Activated CD4-positive, alpha-beta T cell treated with anti-CD3 and anti-CD28 coated beads, Interleukin-2, Interleukin-6, amounts not matched to agents 100 ng/mL and 50 ng/mL, durations not matched to agents 16 hours and 8 hours (primary cell): ENCODE results near the gene NEK2.
"Not testable (repeated sequence)": the region's sequence is repeated elsewhere in the genome, so short reads cannot be mapped to it uniquely, and the experiment has no call there.

Source experiments
- DNase-seq: peaks from one replicate; pipeline ENCODE4 v3.0.0-alpha.2; 2020

The NEK2 gene

DNA sequence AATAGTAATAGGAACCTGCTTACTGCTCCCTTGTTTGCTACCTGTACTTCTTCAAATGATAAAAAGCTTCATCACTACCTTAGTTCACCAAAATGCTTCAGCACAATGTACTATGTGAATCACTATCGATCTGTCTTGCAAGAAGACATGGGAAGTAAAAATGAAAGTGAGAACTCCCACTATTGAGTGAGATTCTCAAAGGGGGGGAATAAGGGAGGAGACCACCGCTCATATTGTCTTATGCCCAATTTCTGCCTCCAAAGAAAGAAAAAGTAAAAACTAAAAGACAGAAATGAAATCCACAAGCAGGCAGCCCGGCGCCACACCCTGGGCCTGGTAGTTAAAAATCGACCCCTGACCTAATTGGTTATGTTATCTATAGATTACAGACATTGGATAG, 18.5 kb upstream of the NEK2 start:
- DNase-seq, result not testable (repeated sequence)

DNA sequence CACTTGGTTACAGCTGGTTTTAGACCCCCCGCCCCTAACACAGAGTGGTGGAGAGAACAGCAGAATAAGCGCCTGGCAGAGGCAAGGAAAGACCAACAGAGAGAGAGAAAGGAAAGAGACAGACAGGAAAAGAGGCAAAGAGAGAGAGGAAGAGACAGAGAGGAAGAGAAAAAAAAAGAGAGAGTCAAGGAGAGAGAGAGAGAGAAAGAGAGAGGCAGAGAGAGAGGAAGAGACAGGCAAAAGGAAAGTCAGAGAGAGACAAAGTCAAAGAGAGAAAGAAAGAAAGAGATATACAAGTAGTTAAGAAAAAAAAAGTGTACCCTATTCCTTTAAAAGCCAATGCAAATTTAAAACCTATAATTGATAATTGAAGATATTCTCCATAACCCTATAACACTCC, 13.0 kb upstream of the NEK2 start:
- no peak for DNase-seq

DNA sequence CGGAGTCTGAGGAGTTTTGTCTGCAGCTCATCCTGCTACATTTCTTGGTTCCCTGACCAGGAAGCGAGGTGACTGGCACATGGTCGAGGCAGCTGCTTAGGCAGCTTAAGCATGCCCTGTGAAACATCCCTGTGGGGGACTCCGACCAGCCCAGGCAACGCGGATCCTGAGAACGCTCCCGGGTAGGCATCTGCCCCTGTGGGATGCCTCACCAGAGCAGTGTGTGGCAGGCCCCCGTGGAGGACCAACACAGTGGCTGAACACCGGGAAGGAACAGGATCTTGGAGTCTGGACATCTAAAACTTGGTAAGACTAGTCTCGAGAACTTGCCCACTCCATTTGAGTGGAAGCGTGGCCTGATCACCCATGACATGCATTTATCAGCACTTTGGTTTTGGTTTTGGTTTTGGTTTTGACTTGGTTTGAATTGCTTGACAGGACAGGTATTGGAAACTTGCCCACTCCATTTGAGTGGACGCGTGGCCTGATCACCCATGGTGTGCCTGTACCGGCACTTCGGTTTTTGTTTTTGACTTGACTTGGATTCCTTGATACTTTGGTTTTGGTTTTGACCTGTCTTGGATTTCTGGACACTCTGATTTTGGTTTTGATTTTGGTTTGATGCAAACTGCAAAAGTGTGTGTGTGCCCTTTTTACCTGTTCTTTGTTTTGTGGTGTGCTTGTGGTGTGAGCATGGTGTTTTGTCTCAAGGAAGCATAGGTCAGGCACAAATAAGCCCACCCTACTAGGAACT, 12.2 kb upstream of the NEK2 start:
- peak; percentile 16 for DNase-seq

DNA sequence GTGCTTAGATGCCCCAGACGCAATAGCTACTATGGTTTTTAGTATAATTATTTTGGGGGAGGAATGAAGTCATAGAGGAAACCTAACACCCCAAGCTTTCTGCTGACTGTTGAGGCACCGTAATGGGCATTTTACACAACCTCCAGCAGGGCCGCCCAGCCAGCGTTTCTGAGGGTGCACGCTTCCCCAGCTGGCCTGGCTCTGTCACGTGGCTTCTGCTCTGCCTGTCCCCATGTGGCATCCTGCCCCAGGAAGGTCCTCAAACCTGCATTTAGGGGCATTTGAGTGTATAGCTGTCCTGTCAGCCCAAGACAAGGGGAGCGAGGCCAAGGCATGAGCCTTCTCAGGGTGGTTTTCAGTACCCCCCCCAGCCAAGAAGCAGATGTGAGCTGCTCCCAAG, 10.4 kb upstream of the NEK2 start:
- no peak for DNase-seq

DNA sequence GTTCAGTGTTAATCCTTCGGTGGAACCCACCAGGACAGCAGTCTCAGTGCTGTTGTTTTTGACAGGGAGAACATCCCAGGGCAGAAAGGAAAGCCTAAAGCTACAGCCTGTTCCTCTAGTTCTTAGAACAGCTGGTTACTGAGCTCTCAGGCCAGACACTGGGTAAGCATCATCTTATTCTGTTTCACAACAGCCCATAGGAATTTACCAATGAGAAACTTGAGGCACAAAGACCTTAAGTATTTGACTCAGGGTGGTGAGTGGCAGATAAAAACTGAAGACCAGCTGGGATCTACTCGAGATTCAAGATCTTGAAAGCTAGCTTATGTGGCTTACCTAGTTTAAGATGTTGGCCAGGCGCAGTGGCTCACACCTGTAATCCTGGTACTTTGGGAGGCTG, 9.4 kb upstream of the NEK2 start:
- no peak for DNase-seq

DNA sequence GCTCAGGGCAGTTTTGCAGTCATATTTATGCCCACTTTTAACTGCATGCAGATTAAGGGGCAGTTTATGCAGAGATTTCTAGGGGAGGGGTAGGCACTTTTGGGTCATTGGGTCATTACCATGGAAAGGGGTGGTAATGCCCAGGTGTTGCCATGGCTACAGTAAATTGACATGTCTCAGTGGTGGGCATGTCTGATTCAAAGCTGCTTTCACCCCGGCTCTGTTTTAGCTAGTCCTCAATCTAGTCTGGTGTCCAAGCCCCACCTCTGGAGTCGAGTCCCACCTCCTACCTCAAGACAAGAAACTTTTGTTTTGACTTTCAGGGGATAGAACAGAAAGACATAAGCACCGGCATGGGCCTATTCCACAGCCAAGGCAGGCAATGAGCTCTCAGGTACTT, 8.9 kb upstream of the NEK2 start:
- no peak for DNase-seq

DNA sequence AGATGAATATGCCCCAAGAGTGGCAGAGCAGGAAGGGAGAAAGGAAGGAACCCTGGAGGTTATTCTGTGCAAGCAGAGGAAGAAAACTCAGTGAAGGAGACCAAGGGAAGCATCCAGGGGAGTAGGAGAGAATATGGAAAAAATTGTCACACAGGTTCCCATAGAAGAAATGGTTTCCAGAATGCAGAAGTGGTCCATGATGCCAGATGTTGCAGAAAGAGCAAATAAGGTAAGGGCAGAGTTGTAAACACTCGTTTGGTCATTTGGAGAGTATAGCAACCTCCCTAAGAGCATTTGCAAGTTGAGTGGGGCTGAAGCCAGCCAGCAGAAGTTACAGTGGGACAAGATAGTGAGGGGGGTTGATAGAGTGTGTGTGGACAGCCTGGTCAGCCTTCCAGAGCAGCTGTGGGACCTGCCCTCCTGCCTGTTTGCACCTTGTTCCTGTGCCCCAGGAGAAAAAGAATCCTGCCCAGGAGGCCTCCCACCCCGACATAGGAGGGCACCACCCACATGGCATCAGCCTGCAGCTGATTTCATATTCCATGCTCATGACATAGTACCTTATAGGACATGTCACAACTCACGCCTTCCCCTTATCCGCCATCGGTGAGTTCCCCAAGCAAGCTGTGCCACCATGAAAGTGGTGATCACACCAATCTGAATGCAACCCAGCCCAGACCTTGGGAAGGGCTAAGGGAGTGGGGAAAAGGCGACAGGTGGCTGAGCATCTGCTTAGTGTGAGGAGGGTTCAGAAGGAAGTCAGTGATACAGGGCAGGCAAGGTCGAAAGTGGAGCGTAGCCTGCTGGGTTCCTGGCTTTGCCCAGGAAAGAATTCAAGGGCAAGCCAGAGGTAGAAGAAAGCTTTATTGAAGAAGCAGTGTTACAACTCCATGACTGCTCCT, 8.2 kb upstream of the NEK2 start:
- no peak for DNase-seq

DNA sequence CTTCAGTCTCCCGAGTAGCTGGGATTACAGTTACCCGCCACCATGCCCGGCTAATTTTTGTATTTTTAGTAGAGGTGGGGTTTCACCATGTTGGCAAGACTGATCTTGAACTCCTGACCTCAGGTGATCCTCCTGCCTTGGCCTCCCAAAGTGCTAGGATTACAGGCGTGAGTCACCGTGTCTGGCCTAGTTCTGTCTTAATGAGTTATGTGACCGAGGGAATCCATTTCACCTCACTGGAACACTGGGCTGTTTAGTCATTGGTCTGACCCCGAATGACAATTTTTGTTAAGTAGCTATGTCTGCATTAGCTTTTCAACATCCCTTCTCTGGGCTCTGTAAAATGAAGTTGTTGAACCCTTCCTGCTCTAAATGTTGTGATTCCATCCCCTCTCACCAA, 6.8 kb upstream of the NEK2 start:
- DNase-seq, result not testable (repeated sequence)

DNA sequence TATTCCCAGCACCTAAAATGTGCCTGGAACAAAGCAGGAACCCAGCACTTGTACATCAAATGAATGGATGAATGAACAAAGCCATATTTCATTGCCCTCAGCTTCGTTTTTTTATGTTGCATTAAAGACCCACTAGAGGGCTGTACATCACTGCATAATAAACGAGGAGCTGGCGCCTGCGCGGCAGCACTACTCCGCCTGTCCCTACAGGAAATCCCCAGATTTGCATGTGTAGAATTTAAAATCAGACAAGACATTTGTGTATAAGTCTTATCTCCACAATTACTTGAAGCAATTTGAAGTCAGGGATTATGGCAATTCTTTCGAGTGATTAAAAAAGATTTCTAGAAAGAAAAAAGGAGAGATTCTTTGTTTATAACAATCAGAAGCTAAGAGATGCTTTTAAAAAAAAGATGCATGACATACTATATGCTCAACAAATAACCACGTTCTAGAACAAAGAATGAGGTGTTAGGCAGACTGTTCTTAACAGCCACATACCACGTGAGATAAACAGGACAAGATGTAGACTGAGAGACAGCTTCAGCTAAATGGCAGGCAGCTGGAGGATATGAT, 5.4 kb upstream of the NEK2 start:
- peak; percentile 86 for DNase-seq

DNA sequence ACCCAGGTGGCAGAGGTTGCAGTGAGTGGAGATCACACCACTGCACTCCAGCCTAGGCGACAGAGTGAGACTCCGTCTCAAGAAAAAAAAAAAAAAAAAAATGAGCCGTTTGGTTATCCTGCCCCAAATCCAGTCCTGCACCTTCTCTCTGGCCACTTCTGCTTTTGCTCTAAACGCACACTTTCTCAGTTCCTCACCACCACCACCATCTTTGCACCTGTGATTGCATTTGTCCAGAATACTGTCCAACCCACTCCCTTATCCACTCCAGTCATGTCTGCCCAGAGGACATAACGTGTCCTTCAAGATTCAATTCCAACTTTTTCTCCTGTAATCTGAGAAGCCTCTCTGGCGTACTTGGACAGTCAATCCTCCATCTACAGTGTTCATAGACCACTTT, 2.2 kb upstream of the NEK2 start:
- DNase-seq, result no peak

DNA sequence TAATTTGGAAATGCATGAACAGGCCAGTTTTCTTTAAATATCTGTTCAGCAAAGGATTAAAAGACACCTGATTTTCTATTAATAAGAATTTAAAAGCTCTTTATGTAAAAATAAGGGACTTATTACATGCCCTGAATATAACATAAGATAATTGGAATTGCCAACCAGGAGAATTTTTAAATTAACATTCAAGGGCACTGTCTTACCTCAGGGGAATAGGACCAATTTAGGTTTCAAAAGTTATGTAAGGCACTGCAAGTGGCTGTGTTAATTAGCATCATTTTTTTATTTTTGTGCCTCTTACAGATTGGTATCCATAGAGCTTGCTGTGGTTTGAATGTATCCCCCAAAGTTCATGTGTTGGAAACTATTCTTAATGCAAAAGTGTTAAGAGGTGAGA, 1.3 kb upstream of the NEK2 start:
- DNase-seq, result no peak

DNA sequence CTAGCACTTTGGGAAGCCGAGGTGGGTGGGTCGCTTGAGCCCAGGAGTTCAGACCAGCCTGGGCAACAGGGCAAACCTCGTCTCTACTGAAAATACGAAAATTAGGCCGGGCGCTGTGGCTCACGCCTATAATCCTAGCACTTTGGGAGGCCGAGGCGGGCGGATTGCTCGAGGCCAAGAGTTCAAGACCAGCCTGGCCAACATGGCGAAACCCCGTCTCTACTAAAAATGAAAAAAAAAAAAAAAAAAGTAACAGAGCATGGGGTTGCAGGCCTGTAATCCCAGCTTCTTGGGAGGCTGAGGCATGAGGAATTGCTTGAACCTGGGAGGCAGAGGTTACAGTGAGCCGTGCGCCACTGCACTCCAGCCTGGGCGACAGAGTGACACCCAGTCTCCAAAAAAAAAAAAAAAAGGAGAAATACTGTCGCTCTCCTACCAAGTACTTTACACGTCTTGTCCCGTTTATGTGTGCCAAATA, 724 bp upstream of the NEK2 start:
- no peak for DNase-seq

DNA sequence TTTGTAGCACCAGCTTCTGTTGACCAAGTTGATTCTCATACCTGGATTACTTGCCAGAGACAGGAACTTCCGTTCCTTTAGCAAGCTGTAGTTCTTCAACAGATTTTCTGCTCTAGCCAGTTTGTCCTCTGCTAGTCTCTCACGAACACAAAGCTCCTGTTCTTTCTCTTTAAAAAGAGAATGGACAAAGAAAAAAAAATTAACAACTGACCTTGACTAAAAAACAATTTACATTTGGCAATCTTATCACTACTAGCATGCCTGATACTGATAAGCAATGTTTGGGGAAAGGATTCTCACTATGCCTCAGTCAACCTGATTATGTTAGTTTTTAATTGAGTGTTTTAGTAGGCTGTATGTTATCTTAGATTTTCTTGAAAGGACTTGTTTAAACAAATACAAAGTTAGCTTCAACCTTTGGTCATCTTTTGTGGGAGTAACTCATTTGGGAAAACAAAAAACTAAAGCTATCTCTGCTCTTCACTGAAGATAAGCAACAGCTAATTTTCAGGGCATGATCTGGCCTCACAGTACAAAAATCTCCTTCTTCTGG, 8.3 kb downstream of the NEK2 start:
- no peak for DNase-seq

DNA sequence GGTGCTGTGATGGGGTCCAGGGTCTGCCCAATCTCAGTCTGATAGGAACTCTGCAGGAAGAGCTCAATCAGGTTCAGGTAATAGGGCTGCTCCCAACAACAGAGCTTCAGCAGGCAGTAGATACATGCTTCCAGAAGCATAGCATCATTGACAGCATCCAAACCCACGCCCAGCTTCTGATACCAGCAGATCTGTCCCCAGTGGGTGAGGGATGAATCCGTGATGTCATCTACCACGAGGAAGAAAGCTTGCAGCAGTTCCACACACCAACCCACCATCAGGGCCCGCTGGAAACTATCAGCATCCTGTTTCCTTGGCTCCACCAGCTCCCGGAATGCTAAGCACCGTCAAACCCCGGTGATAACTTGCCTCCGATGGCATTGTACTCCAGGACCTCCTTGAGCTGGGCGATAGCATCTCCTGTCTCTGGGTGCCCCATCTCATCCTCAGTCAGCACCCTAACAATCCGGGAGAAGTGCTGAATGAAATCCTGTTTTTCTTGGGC, 14.7 kb downstream of the NEK2 start:
- DNase-seq, result no peak

DNA sequence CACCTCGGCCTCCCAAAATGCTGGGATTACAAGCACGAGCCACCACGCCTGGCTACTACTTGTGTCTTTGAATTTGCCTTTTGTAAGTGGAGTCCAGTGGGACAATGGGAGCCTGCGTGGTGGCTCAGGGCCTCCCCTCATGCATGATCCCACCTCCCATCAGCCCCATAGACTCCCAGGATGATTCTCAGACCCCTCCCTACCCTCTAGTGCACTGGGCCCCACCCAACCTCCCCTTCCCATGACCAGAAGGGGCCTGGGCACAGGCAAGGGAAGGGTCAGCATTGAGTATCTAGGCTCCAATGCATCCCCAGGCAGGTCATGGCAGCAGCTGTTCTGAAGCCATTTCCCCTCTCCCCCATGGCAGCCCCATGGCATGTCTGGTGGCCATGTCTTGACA, 18.7 kb downstream of the NEK2 start:
- DNase-seq, result no peak

DNA sequence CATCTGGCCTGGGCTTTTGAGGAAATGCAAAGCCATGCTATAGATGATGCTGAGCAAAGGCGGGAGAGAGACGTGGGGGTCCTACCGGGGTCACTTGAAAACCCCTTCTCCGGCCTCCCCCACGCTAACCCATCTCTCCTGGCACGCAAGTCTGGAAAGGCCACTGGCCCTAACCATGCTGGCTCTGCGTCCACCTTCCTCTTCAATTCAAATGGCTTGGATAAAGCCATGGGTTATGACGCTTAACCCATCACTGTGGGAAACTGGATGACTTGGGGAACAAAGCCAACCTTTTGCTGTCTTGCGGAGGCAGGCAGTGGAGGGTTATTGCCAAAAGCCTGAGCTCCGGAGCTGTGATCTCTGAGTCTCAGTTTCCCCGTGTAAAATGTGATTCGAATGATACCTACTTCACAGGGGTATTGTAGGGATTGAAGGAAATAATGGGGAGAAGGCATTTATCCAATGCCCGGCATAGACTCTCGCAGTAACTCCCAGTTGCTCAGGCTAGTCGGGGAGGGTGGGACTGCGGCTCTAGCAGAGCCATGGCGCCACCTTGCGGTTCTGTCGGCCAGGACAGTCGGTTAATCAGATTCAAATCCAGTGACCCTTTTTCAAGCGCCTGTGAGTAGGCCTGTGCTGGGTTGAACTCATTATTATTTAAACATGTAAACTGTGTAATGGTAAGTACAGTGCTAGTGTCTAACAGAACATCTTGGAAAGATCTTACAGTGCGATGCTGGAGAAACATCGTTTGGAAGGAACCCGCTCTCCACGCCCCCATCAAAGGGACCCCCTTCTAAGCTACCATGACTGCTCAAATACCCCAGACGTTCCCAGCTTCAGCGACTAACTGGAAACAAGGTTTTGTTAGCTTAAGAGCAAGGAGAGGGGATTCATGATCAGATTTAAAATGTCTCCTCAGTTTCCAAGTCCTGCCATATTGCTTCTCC, 20.3 kb downstream of the NEK2 start:
- DNase-seq, result peak; percentile 86

DNA sequence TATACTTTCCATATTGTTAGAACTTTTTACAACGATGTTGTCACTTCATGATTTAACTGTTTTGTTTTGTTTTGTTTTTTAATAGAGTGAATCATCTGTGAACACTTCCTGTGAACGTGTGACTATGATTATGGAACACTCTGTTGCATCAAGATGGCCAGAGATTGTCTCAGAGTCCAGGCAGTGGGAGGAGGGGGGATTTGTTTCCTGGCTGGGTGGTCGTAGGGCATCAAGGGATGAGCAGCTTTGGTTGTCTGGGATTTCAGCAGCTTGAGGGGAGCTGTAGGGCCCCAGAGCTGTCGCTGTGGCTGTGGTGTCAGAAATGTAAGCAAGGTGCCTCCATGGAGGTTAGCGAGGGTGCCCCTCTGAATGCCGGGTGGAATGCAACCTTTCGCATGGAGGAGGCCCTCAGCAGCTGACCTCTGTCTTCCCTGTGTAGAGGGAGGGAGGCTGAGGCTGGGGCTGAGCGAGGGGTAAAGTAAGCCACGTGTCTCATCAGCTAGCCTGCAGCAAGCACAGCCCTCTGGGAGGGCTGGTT, 21.4 kb downstream of the NEK2 start:
- DNase-seq, result no peak

DNA sequence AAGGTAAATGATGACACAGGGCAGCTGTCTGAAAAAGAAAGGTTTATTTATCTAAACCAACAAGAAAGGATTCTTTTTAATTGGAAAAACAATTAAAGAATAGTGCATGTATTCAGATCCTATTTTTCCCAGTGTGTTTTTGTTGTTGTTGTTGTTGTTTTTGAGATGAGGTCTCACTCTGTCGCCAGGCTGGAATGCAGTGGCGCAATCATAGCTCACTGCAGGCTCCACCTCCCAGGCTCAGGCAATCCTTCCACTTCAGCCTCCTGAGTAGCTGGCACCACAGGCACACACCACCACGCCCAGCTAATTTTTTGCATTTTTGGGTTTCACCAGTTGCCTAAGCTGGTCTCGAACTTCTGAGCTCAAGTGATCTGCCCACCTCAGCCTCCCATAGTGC, 22.1 kb downstream of the NEK2 start:
- no peak for DNase-seq

DNA sequence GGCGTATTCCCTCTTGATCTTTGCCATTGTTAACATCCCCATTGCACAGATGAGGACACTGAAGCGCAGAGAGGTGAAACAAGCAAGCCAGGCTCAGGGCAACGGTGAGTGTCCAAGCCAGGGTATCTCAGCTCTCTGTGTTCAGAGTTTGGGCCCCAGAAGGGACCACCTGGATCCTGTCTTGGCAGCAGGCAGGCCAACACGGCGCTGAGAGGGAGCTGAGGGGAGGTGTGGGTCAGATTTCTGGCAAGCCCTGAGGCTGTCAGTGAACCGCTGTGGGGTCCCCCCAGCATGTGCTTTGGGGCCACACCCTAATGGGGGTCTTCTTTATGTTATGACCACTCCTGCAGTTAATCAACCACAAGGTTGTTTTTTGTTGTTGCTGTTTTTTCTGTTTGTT, 23.1 kb downstream of the NEK2 start:
- DNase-seq, result no peak

DNA sequence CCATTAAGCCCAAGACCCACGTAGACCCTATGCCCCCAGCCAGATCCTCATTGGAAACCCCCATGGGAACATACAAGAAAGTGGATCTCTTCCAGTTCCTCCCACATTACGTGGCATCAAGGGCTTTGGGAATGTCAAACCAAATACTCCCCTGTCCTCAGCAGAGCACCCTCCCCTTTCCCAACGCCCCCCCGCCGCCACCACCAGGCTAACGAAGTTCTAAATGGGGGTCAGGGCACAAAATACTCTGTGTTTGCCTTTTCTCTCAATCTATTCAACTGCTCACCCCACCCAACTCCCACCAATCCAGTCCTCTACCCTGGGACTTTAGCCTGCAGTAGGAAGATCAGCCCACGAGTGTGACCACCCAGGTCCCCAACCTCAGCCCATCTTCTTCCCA, 24.5 kb downstream of the NEK2 start:
- no peak for DNase-seq

DNA sequence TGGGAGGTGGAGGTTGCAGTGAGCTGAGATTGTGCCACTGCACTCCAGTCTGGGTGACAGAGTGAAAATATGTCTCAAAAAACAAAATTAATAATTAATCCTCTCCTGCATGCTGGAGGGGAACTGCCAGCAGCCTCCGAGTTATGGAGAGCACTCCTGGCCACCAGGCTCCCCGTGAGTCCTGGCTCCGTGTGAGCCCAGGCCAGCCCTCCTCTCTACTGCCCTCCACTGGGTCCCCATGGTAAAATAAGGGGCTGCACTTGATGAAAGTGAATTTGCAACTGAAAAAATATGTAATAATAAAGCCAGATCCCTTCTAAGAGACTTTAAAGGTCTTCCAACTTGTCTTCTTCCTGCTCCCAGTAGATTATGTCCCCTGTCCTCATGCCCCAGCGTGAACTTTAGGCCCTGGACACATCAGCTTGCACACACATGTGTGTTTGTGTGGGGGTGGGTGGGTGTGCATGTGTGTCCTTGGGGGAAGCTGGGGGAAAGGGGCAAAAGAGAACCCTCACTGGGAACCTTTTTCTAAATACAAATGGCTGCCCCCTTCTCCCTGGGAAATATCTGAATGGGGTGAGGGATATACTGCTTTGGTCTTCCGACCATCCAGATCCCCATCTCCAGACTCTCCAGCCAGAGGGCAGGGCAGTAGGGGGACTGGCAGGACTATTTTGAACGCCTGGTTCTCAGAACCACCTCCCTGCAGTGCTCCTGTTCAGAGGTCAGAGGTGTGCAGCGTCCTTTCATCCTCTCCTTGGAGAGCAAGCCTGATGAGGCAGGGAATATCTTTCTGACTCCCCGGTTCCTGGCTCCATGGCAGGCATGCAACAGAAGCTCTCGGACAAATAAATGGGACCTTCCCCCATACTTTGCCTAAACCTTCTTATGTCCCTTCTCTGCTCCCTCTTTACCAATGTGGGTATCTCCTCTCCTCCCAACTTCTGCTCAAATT, 26.2 kb downstream of the NEK2 start:
- peak; percentile 23 for DNase-seq
